ENCODE measurements around the gene MUSK.

- TF ChIP-seq GATA3 (IDR thresholded peaks at IDR 0.05; ENCODE audit: low read depth, low read length) (no peak), GATA2 (IDR thresholded peaks at IDR 0.05; ENCODE audit: low read depth, low read length) (no peak)
Observed at GRCh38 chr9:110810262-110810976, 141.8 kb downstream of the MUSK start.

Measured in SH-SY5Y (cell line).